Stimulated activated CD8-positive, alpha-beta memory T cell treated with anti-CD3 and anti-CD28 coated beads, Interleukin-15, amount 100 ng/mL, for 48 hours (primary cell): ENCODE data around the gene C14orf132.
A peak's percentile ranks its signal among the peaks of the same experiment; 100 is the strongest.
"Not testable (repeated sequence)": the region's sequence is repeated elsewhere in the genome, so short reads cannot be mapped to it uniquely, and the experiment has no call there.

Source experiments
- DNase-seq, 2 donors: peaks; one replicate each; pipeline ENCODE4 v3.0.0-alpha.2; 2020; ENCODE audit warnings: low read depth in 2 of 2

Gene C14orf132

GRCh38 chr14:96038920-96039632, at the start of gene C14orf132:
TSS of gene C14orf132 (plus strand) at chr14:96039362. CDS start at chr14:96039501, 139 bp downstream.
- DNase-seq: peak; percentile 34 to 46

- DNase-seq: no peak
These were observed 45.2 kb upstream of the C14orf132 start for GRCh38 chr14:95993768-95994592.

GRCh38 chr14:95994593-95994928, 44.6 kb upstream of the C14orf132 start:
- DNase-seq: no peak

GRCh38 chr14:95998656-95999055, 40.5 kb upstream of the C14orf132 start:
- no peak for DNase-seq

GRCh38 chr14:96001866-96002497, 37.2 kb upstream of the C14orf132 start:
- DNase-seq: no peak

GRCh38 chr14:96002498-96002884, 36.7 kb upstream of the C14orf132 start:
- DNase-seq: no peak

- DNase-seq: no peak
These were observed 28.0 kb upstream of the C14orf132 start for GRCh38 chr14:96011131-96011530.

GRCh38 chr14:96011607-96012006, 27.6 kb upstream of the C14orf132 start:
- DNase-seq: no peak

GRCh38 chr14:96012757-96013156, 26.4 kb upstream of the C14orf132 start:
- not testable (repeated sequence) for DNase-seq

- DNase-seq: no peak
These were observed 25.0 kb upstream of the C14orf132 start for GRCh38 chr14:96014176-96014575.

- no peak for DNase-seq
These were observed 22.5 kb upstream of the C14orf132 start for GRCh38 chr14:96016501-96017160.

GRCh38 chr14:96017882-96018281, 21.3 kb upstream of the C14orf132 start:
- no peak for DNase-seq

- DNase-seq: no peak
These were observed 11.5 kb upstream of the C14orf132 start for GRCh38 chr14:96027431-96028355.

GRCh38 chr14:96029089-96029645, 10.0 kb upstream of the C14orf132 start:
- DNase-seq: no peak

- DNase-seq: no peak
These were observed 8.9 kb upstream of the C14orf132 start for GRCh38 chr14:96030108-96030760.

- no peak for DNase-seq
These were observed 7.5 kb upstream of the C14orf132 start for GRCh38 chr14:96031691-96032090.

GRCh38 chr14:96035456-96035855, 3.7 kb upstream of the C14orf132 start:
- no peak for DNase-seq

- DNase-seq: no peak
These were observed 1.1 kb upstream of the C14orf132 start for GRCh38 chr14:96037891-96038557.

GRCh38 chr14:96038558-96038919, 623 bp upstream of the C14orf132 start:
- DNase-seq: no peak
